Upper lobe of left lung (tissue), 6 donors: Measurements from ENCODE around the gene ATP9A. TPM values are rescaled to one million over a fixed set of nuclear protein-coding genes. Genes with fewer than 3 reads are reported as not detected.

Experiments used
- ATAC-seq, 2 donors: fragments of 200-7000 bp; cut with Tn5 transposase; one replicate each; pipeline ENCODE4 v1.9.1; 2022; ENCODE audit warnings: mild to moderate bottlenecking in 2 of 2, moderate library complexity in 2 of 2; ENCODE audit not compliant: low FRiP score in 2 of 2
- DNase-seq, 2 donors: peaks; one replicate each; pipeline ENCODE4 v3.0.0-alpha.2; 2019 to 2020
- H3K27ac ChIP-seq, 4 donors: fragments of 200-600 bp; sonication (generic); one replicate each; pipeline ENCODE4 v1.5.1; 2016 to 2019
- H3K27me3 ChIP-seq, 4 donors: fragments of 200-600 bp; sonication (generic); one replicate each; pipeline ENCODE4 v1.5.1; 2017 to 2019
- H3K36me3 ChIP-seq, 4 donors: fragments of 200-600 bp; sonication (generic); one replicate each; pipeline ENCODE4 v1.5.1; 2016 to 2019
- H3K4me1 ChIP-seq, 4 donors: fragments of 200-600 bp; sonication (generic); one replicate each; pipeline ENCODE4 v1.5.1; 2018 to 2019
- H3K4me3 ChIP-seq, 4 donors: fragments of 200-600 bp; sonication (generic); one replicate each; pipeline ENCODE4 v1.5.1; 2017 to 2019; ENCODE audit warnings: mild to moderate bottlenecking in 2 of 4, moderate library complexity in 1 of 4
- H3K9me3 ChIP-seq, 4 donors: fragments of 200-600 bp; sonication (generic); one replicate each; pipeline ENCODE4 v1.5.1; 2018 to 2019
- CTCF ChIP-seq, 6 experiments: fragments of 450-650 bp in 4 of 6; fragments of 200-600 bp in 2 of 6; sonication (generic) in 2 of 6; IDR thresholded peaks; one replicate each; pipeline ENCODE4 v1.5.1; 2016 to 2019; ENCODE audit warnings: antibody characterized with exemption in 6 of 6
- EP300 ChIP-seq, 4 donors: sonication (generic); formaldehyde crosslinking; IDR thresholded peaks; one replicate each; pipeline ENCODE4 v1.5.1; 2017; ENCODE audit warnings: antibody characterized with exemption in 4 of 4, control low read depth in 2 of 4
- POLR2A ChIP-seq, 4 donors: fragments of 450-650 bp; IDR thresholded peaks; one replicate each; pipeline ENCODE4 v1.5.1; 2016 to 2017; ENCODE audit warnings: antibody characterized with exemption in 4 of 4, mild to moderate bottlenecking in 2 of 4
- POLR2AphosphoS5 ChIP-seq, 2 donors: sonication (generic); formaldehyde crosslinking; IDR thresholded peaks; one replicate each; pipeline ENCODE4 v1.5.1; 2017; ENCODE audit warnings: antibody characterized with exemption in 2 of 2
- WGBS, 2 donors: methylation state at CpG; one replicate each; pipeline ENCODE4 v1.1.5; 2017 to 2018; 5-methylcytosine and 5-hydroxymethylcytosine counted together
- total RNA-seq, 6 donors: library from RNA; depleted of rRNA in 4 of 6; stranded (reverse); fragments of >200 nt in 4 of 6; gene quantifications; one replicate each; pipeline versions ENCODE4 v1.1.0 to v1.2.1, GENCODE V29; 2016 to 2021
- donor health status: DM: no; HTN: no; CAD: no; lungs with moderate emphysema.
- donor health status: DM: no; HTN: yes; CAD: no; lungs with severe emphysema.

The ATP9A gene
- total RNA-seq, 6 donors from 2014 or later = 15.7 to 31.3 (median 22.8) TPM

- ATAC-seq (peak in 1 of 2 donors; percentile 20), DNase-seq (peak in 1 of 2 donors; percentile 80)
- peaks cover 19 to 30% (median 19%) of the 10 kb centered on the region in 4 donors for H3K4me1 ChIP-seq
- no peaks in the 10 kb centered on the region for H3K9me3 ChIP-seq
- no peaks in the 10 kb centered on the region for H3K36me3 ChIP-seq
- TF ChIP-seq CTCF (IDR thresholded peaks at IDR 0.05) = no peak
- no peak for TF ChIP-seq EP300 (IDR thresholded peaks at IDR 0.05)
- no peak for TF ChIP-seq POLR2AphosphoS5 (IDR thresholded peaks at IDR 0.05)
- peaks cover 0 to 25% (median 14%) of the 10 kb centered on the region in 4 donors for H3K27me3 ChIP-seq
- no peak overlapping the region for H3K27ac ChIP-seq
- WGBS, 2 donors = 0 to 1% methylated on average over 40 to 51 of the region's 59 CpGs
- H3K4me3 ChIP-seq = peak overlapping the region in 3 of 4 donors; percentile 31 to 50 (median 42)
Observed at GRCh38 chr20:51801122-51801822, 33.1 kb upstream of the ATP9A start.

- no peak for TF ChIP-seq POLR2AphosphoS5 (IDR thresholded peaks at IDR 0.05)
- TF ChIP-seq CTCF (IDR thresholded peaks at IDR 0.05) = no peak
- TF ChIP-seq POLR2A (IDR thresholded peaks at IDR 0.05) = no peak
- TF ChIP-seq EP300 (IDR thresholded peaks at IDR 0.05) = no peak
- ATAC-seq (peak in 1 of 2 donors; percentile 51), DNase-seq (no peak)
- Histone ChIP-seq H3K27ac (no peak overlapping the region), H3K27me3 (peaks cover 0 to 25% (median 14%) of the 10 kb centered on the region in 4 donors), H3K9me3 (no peaks in the 10 kb centered on the region), H3K4me1 (peaks cover 19 to 30% (median 19%) of the 10 kb centered on the region in 4 donors), H3K36me3 (no peaks in the 10 kb centered on the region), H3K4me3 (peak overlapping the region in 3 of 4 donors; percentile 31 to 50 (median 42))
- 1% methylated on average over 18 of the region's 18 CpGs for WGBS, 2 donors
Observed at GRCh38 chr20:51800872-51801121, 32.6 kb upstream of the ATP9A start.

GRCh38 chr20:51800060-51800871 lies 32.1 kb upstream of the ATP9A start:
- WGBS, 2 donors = 1 to 4% methylated on average over 10 to 31 of the region's 44 CpGs
- peaks cover 0 to 25% (median 14%) of the 10 kb centered on the region in 4 donors for H3K27me3 ChIP-seq
- H3K36me3 ChIP-seq = no peaks in the 10 kb centered on the region
- peak; percentile 62 to 95 for DNase-seq
- ATAC-seq = peak; percentile 81 to 82
- H3K4me3 ChIP-seq = peak overlapping the region in 3 of 4 donors; percentile 31 to 50 (median 42)
- TF ChIP-seq CTCF (IDR thresholded peaks at IDR 0.05) (peak; percentile 45 to 71 (median 67)), POLR2AphosphoS5 (IDR thresholded peaks at IDR 0.05) (no peak), POLR2A (IDR thresholded peaks at IDR 0.05) (no peak)
- H3K9me3 ChIP-seq = no peaks in the 10 kb centered on the region
- H3K27ac ChIP-seq = no peak overlapping the region
- peaks cover 19 to 30% (median 19%) of the 10 kb centered on the region in 4 donors for H3K4me1 ChIP-seq

- no peaks in the 10 kb centered on the region for H3K36me3 ChIP-seq
- peaks cover 0 to 25% (median 14%) of the 10 kb centered on the region in 4 donors for H3K27me3 ChIP-seq
- H3K9me3 ChIP-seq = no peaks in the 10 kb centered on the region
- 24 to 37% methylated on average over 10 of the region's 10 CpGs for WGBS, 2 donors
- H3K27ac ChIP-seq = no peak overlapping the region
- TF ChIP-seq POLR2A (IDR thresholded peaks at IDR 0.05) (no peak), EP300 (IDR thresholded peaks at IDR 0.05) (no peak), POLR2AphosphoS5 (IDR thresholded peaks at IDR 0.05) (no peak), CTCF (IDR thresholded peaks at IDR 0.05) (no peak)
- H3K4me3 ChIP-seq = no peak overlapping the region
- ATAC-seq (no peak), DNase-seq (no peak)
- peaks cover 19 to 30% (median 19%) of the 10 kb centered on the region in 4 donors for H3K4me1 ChIP-seq
Observed at GRCh38 chr20:51799401-51799860, 31.2 kb upstream of the ATP9A start.
